GM19240 (cell line): ENCODE results near the gene SLC25A33.

Source experiments
- DNase-seq: peaks from one replicate; pipeline ENCODE4 v3.0.0; 2011; ENCODE audit warnings: low spot score; ENCODE audit not compliant: insufficient read length

SLC25A33 gene

GRCh38 chr1:9600861-9601834, 61.9 kb downstream of the SLC25A33 start:
- no peak for DNase-seq

- DNase-seq, result no peak
Measured at GRCh38 chr1:9601942-9602793, 62.9 kb downstream of the SLC25A33 start.

GRCh38 chr1:9602794-9603167, 63.5 kb downstream of the SLC25A33 start:
- DNase-seq, result no peak

GRCh38 chr1:9603307-9603706, 64.0 kb downstream of the SLC25A33 start:
- DNase-seq, result no peak

GRCh38 chr1:9603766-9604753, 64.8 kb downstream of the SLC25A33 start:
- no peak for DNase-seq

GRCh38 chr1:9604836-9605235, 65.6 kb downstream of the SLC25A33 start:
- DNase-seq, result no peak

- no peak for DNase-seq
Measured at GRCh38 chr1:9605946-9606455, 66.7 kb downstream of the SLC25A33 start.

- DNase-seq, result no peak
Measured at GRCh38 chr1:9606458-9606857, 67.2 kb downstream of the SLC25A33 start.

GRCh38 chr1:9606948-9607347, 67.7 kb downstream of the SLC25A33 start:
- DNase-seq, result no peak

- no peak for DNase-seq
Measured at GRCh38 chr1:9607352-9607751, 68.1 kb downstream of the SLC25A33 start.

- DNase-seq, result no peak
Measured at GRCh38 chr1:9609998-9610397, 70.7 kb downstream of the SLC25A33 start.

- DNase-seq, result no peak
Measured at GRCh38 chr1:9610548-9610947, 71.3 kb downstream of the SLC25A33 start.

- no peak for DNase-seq
Measured at GRCh38 chr1:9611716-9612115, 72.5 kb downstream of the SLC25A33 start.

- no peak for DNase-seq
Measured at GRCh38 chr1:9612162-9612845, 73.0 kb downstream of the SLC25A33 start.

GRCh38 chr1:9612871-9613624, 73.8 kb downstream of the SLC25A33 start:
- DNase-seq, result no peak

GRCh38 chr1:9613625-9614299, 74.5 kb downstream of the SLC25A33 start:
- no peak for DNase-seq

GRCh38 chr1:9615316-9616063, 76.2 kb downstream of the SLC25A33 start:
- DNase-seq, result peak; percentile 69
